Measurements from ENCODE around the gene ADAMTSL1.

- TF ChIP-seq CTCF (IDR thresholded peaks at IDR 0.05): no peak
- no peak for TF ChIP-seq POLR2A (IDR thresholded peaks at IDR 0.05)
- TF ChIP-seq EP300 (IDR thresholded peaks at IDR 0.05): no peak
Observed at GRCh38 chr9:18608371-18608770, 134.4 kb downstream of the ADAMTSL1 start.
